Adrenal gland (tissue), 5 donors: Measurements from ENCODE around the gene NR4A1.

Source experiments
- POLR2A ChIP-seq, 2 donors: fragments of 450-650 bp; IDR thresholded peaks; one replicate each; pipeline ENCODE4 v1.6.1; 2017; ENCODE audit warnings: antibody characterized with exemption in 2 of 2, mild to moderate bottlenecking in 2 of 2, moderate library complexity in 1 of 2
- TF ChIP-seq, protein P1 (sequence below), 6 experiments: fragments of 450-650 bp in 4 of 6; fragments of 200-600 bp in 2 of 6; sonication (generic) in 1 of 6; IDR thresholded peaks; 1 replicate in 5 of 6; 2 replicates in 1 of 6; pipeline versions ENCODE4 v1.5.1 to v1.8.0; 2016 to 2021; ENCODE audit warnings: antibody characterized with exemption in 6 of 6, mild to moderate bottlenecking in 2 of 6, moderate library complexity in 1 of 6
- donor health status: DM: no; HTN: no; CAD: no.

DNA sequence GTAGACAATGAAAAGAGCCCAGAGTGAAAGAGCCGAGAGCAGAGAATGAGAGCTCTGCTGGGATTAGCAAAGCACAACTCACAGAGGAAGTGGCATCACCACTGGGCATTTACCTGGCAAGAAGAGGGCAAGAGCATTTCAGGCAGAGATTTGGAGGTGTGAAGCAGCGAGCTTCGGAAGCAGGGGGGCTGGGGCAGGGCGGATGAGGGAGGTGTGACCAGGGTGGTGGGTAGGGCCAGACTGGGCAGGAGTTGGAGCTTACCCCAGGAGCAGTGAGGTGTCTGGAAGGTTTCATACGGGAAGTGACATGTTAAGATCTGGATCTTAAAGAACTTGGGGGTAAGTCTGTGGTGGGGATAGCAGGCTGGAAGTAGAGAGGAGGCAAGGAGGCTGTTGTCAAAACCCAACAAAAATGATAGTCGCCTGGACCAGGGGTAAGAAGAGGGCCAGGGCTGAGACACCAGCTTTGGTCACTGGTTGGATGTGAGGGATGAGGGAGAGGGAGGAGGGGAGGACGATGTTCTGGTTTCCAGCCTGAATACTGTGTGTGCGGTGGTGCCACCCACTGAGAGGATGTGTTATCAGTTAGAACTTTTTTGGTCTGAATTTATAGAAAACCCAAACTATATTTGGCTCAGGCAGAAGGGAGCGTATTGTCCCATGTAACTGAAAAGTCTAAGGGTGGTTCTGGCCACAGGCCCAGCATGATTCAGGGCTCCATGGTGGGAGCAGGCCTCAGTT is 33.4 kb downstream of the NR4A1 start:
- TF ChIP-seq, protein P1, sequence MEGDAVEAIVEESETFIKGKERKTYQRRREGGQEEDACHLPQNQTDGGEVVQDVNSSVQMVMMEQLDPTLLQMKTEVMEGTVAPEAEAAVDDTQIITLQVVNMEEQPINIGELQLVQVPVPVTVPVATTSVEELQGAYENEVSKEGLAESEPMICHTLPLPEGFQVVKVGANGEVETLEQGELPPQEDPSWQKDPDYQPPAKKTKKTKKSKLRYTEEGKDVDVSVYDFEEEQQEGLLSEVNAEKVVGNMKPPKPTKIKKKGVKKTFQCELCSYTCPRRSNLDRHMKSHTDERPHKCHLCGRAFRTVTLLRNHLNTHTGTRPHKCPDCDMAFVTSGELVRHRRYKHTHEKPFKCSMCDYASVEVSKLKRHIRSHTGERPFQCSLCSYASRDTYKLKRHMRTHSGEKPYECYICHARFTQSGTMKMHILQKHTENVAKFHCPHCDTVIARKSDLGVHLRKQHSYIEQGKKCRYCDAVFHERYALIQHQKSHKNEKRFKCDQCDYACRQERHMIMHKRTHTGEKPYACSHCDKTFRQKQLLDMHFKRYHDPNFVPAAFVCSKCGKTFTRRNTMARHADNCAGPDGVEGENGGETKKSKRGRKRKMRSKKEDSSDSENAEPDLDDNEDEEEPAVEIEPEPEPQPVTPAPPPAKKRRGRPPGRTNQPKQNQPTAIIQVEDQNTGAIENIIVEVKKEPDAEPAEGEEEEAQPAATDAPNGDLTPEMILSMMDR (IDR thresholded peaks at IDR 0.05), result no peak
- no peak for TF ChIP-seq POLR2A (IDR thresholded peaks at IDR 0.05)
